T-helper 22 cell (primary cell): ENCODE measurements around the gene ADGRA3.

Experiments used
- DNase-seq: peaks from one replicate; pipeline ENCODE4 v3.0.0-alpha.2; 2020; ENCODE audit warnings: low read depth

ADGRA3 gene

GRCh38 chr4:22356987-22357596 is 158.8 kb downstream of the ADGRA3 start:
- DNase-seq = no peak

- DNase-seq = no peak
Measured at GRCh38 chr4:22348410-22348809, 167.5 kb downstream of the ADGRA3 start.

- DNase-seq = no peak
Measured at GRCh38 chr4:22345678-22346077, 170.2 kb downstream of the ADGRA3 start.

GRCh38 chr4:22345055-22345454 is 170.8 kb downstream of the ADGRA3 start:
- DNase-seq = no peak

- no peak for DNase-seq
Measured at GRCh38 chr4:22343606-22344005, 172.3 kb downstream of the ADGRA3 start.

- no peak for DNase-seq
Measured at GRCh38 chr4:22339491-22339890, 176.4 kb downstream of the ADGRA3 start.

GRCh38 chr4:22338796-22339195 is 177.1 kb downstream of the ADGRA3 start:
- no peak for DNase-seq
